Muscle layer of colon (tissue), 2 donors: ENCODE data around the gene EYA2.
A peak's percentile ranks its signal among the peaks of the same experiment; 100 is the strongest.

Source experiments
- H3K27ac ChIP-seq: one replicate; pipeline ENCODE4 v1.7.0; 2013; ENCODE audit warnings: low read depth, mild to moderate bottlenecking, low read length, moderate library complexity
- H3K27me3 ChIP-seq, 2 donors: one replicate each; pipeline ENCODE4 v1.7.0; 2013; ENCODE audit warnings: low read length in 2 of 2, mild to moderate bottlenecking in 2 of 2; ENCODE audit not compliant: insufficient read depth in 2 of 2, control insufficient read depth in 1 of 2
- H3K36me3 ChIP-seq: one replicate; pipeline ENCODE4 v1.7.0; 2013; ENCODE audit warnings: mild to moderate bottlenecking, low read length; ENCODE audit not compliant: insufficient read depth
- H3K4me1 ChIP-seq: one replicate; pipeline ENCODE4 v1.7.0; 2013; ENCODE audit warnings: mild to moderate bottlenecking, low read length; ENCODE audit not compliant: insufficient read depth
- H3K4me3 ChIP-seq, 2 donors: one replicate each; pipeline ENCODE4 v1.7.0; 2013; ENCODE audit warnings: low read length in 2 of 2, low read depth in 1 of 2, mild to moderate bottlenecking in 1 of 2, moderate library complexity in 1 of 2
- H3K9ac ChIP-seq: one replicate; pipeline ENCODE4 v1.7.0; 2013; ENCODE audit warnings: low read length
- H3K9me3 ChIP-seq: one replicate; pipeline ENCODE4 v1.7.0; 2013; ENCODE audit warnings: mild to moderate bottlenecking, low read length
- donor health status: abdominal sarcoma.
- donor health status: Adenocarcinoma of cecum.

Gene EYA2

GRCh38 chr20:47113362-47114109, 218.9 kb downstream of the EYA2 start:
- H3K36me3 ChIP-seq, result no peaks in the 10 kb centered on the region

DNA sequence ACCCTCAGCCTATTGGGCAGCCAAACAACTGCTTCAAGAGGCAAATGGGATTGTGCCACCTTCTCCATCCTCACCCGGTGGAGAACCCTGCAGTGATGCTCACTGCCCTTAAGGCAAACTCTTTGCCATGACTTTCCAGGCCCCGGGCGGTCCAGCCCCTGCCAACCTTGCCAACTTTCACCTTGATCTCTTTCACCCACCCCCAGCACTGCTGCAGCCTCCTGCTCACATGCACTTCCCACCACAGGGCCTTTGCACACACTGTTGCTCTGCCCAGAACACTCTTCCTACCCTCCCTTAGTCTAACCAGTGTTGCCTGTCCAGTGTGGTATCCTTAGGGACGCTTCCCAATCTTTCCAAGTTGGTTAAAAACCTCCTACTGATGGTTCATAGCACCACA, 221.1 kb downstream of the EYA2 start:
- H3K27me3 ChIP-seq, result no peaks in the 10 kb centered on the region
- no peaks in the 10 kb centered on the region for H3K36me3 ChIP-seq
- H3K9ac ChIP-seq, result no peak overlapping the region
- no peak overlapping the region for H3K27ac ChIP-seq
- H3K4me1 ChIP-seq, result peaks cover 16% of the 10 kb centered on the region
- no peaks in the 10 kb centered on the region for H3K9me3 ChIP-seq
- H3K4me3 ChIP-seq, result no peak overlapping the region

More at GRCh38 chr20:47113362-47114109, 218.9 kb downstream of the EYA2 start:
- H3K4me3 ChIP-seq, result no peak overlapping the region
- peaks cover 16% of the 10 kb centered on the region for H3K4me1 ChIP-seq
- H3K9me3 ChIP-seq, result no peaks in the 10 kb centered on the region
- no peak overlapping the region for H3K9ac ChIP-seq
- H3K27me3 ChIP-seq, result no peaks in the 10 kb centered on the region
- no peak overlapping the region for H3K27ac ChIP-seq

DNA sequence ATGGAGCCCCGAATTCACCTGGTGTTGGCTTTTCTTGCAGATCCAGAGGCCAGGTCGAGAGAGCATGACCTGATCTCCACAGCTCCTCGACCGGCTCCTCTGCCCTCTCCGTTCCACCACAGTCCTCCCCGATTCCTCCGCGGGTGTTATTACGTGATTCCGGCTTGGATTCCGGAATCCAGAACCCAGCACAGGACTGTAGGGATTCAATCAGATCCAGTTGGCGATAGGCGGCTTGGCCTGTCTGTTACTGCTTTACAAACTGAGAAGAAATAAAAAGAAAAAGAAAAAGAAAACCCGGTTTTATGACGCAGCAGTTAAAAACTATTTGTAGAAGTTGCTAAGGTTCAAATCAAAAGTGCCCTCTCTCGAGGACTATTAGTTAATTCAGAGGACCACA, 222.7 kb downstream of the EYA2 start:
- Histone ChIP-seq H3K4me1 (peaks cover 16% of the 10 kb centered on the region), H3K9me3 (no peaks in the 10 kb centered on the region), H3K9ac (no peak overlapping the region), H3K27me3 (no peaks in the 10 kb centered on the region), H3K4me3 (no peak overlapping the region), H3K27ac (no peak overlapping the region), H3K36me3 (no peaks in the 10 kb centered on the region)

GRCh38 chr20:47117773-47118172, 223.1 kb downstream of the EYA2 start:
- Histone ChIP-seq H3K9me3 (no peaks in the 10 kb centered on the region), H3K27ac (peak overlapping the region; percentile 32), H3K4me3 (no peak overlapping the region), H3K9ac (no peak overlapping the region), H3K36me3 (no peaks in the 10 kb centered on the region), H3K4me1 (peaks cover 16% of the 10 kb centered on the region), H3K27me3 (no peaks in the 10 kb centered on the region)

DNA sequence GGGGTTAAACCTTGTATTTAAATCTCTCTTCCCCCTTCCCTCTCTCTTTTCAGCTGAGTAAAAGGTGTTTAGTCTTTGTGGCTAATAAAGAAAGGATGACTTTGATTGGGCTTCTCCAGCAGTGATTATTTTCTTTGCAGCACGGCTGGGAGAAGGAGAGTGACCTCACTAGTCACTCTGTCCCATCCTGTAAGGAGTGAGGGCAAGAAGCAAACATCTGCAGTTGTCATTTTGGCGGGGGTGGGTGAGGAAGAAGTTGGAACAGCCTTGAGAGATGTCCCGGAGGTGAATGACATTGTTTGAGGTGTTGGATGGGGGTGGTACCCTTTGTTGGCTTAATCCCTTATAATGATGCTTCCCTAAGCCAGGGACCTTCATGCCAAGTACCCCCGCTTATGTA, 223.6 kb downstream of the EYA2 start:
- Histone ChIP-seq H3K36me3 (no peaks in the 10 kb centered on the region), H3K27ac (peak overlapping the region; percentile 32), H3K9me3 (no peaks in the 10 kb centered on the region), H3K4me3 (no peak overlapping the region), H3K9ac (no peak overlapping the region), H3K27me3 (no peaks in the 10 kb centered on the region), H3K4me1 (peaks cover 16% of the 10 kb centered on the region)

DNA sequence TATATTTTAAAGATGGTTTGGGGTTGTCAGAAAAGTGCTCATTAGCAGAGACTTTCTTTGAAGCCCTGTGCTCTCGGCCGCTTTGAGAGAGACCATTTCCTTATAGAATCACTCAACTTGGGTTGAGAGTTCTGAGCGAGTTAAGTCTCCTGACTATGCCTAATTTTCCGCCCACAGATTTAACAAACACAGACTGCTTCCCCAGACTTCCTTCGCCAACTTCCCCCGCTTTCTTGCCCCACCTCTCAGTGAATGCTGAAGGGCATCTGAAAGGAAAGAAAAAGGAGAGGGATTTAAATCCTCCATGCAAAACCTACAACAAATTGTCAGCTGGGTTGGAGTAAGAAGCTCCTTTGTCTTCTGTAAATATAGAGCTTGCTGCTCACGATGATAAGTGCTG, 224.0 kb downstream of the EYA2 start:
- Histone ChIP-seq H3K4me3 (no peak overlapping the region), H3K27me3 (no peaks in the 10 kb centered on the region), H3K9me3 (no peaks in the 10 kb centered on the region), H3K9ac (no peak overlapping the region), H3K36me3 (no peaks in the 10 kb centered on the region), H3K4me1 (peaks cover 16% of the 10 kb centered on the region), H3K27ac (no peak overlapping the region)

- no peak overlapping the region for H3K9ac ChIP-seq
- no peak overlapping the region for H3K4me3 ChIP-seq
- no peaks in the 10 kb centered on the region for H3K27me3 ChIP-seq
- no peak overlapping the region for H3K27ac ChIP-seq
- H3K4me1 ChIP-seq, result peaks cover 16% of the 10 kb centered on the region
- no peaks in the 10 kb centered on the region for H3K9me3 ChIP-seq
- H3K36me3 ChIP-seq, result no peaks in the 10 kb centered on the region
These were observed 225.8 kb downstream of the EYA2 start for GRCh38 chr20:47120346-47120936.

DNA sequence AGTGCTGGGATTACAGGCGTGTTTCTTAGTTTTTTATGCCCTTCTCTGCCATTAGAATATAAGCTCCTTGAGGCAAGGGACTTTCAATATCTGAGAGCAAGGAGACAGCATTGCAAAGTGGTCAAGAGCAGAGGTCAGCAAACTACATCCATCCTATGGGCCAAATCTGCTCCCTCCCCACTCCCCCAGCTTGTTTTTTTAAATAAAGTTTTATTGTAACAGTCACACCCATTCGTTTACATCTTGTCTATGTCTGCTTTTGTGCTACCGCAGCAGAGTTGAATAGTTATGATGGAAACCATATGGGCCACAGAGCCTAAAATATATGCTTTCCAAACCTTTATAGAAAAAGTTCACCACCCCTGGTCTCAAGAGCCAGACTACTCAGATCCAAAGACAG, 227.9 kb downstream of the EYA2 start:
- no peaks in the 10 kb centered on the region for H3K9me3 ChIP-seq
- H3K27ac ChIP-seq, result no peak overlapping the region
- H3K4me3 ChIP-seq, result no peak overlapping the region
- no peaks in the 10 kb centered on the region for H3K36me3 ChIP-seq
- H3K27me3 ChIP-seq, result no peaks in the 10 kb centered on the region
- H3K9ac ChIP-seq, result no peak overlapping the region
- peaks cover 14% of the 10 kb centered on the region for H3K4me1 ChIP-seq

DNA sequence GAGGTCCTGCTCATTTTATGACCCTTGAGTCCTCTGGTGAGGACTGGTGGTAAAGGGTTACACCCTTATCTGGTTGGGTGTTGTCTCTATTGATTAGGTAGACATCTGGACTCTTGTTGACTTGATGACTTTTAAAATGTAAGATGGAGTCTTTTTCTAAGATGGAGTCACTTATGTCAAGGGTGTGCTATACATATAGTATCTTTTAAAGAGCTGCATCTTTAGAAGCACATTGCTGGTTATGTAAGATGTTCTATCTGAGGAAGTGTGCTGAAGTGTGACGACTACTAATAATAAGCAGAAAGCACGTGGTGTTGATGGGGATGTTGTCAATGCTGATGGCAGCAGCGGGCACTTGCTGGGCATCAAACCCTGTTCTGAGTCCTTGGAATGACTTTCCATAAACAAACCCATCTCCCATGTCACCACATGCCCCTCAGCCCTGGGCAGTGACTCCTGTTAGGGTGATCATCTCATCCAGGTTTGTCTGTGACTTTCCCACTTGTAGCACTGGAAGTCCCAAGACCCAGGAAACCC, 229.6 kb downstream of the EYA2 start:
- Histone ChIP-seq H3K27me3 (no peaks in the 10 kb centered on the region), H3K4me3 (no peak overlapping the region), H3K27ac (no peak overlapping the region), H3K9ac (no peak overlapping the region), H3K9me3 (no peaks in the 10 kb centered on the region), H3K4me1 (peaks cover 6% of the 10 kb centered on the region), H3K36me3 (no peaks in the 10 kb centered on the region)

- no peak overlapping the region for H3K27ac ChIP-seq
These were observed 230.8 kb downstream of the EYA2 start for GRCh38 chr20:47125508-47125757.

DNA sequence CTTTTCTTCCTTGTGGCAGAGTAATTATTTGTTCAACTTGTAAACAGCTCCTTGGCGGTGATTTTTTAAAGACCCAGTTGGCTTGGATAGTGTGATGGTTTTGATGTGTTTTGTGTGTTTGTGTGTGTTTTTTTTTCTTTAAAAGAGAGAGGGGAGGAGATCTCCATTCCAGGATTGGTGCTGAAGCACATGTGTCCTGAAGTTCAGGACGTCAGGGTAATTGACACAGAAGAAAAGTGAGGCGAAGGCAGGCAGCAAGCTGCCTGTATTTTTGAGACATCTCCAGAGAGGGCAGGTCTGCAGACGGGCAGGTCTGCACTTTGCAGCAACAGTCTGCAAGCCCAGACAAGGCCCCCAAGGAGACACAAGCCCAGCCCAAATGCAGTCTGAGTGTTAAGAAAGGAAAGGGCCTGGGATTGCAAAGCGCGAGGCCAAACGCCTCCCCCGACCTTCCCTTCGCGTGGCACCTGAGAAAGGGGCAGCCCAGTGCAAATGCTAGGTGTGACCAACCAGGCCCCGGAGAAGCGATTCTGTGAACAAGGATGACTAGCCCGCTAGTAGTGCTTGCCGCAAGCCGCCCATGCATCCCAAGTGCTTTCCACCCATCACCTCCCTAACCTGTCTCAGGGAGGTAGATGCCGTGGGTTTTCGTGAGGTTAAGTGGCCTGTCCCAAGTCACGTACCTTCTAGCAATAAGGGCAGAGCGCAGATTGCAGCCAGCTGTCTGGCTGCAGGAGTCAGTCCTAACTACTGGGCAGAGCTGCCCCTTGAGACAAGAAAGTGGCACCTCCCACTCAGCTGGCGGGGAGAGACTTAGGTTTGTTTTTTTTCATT, 231.3 kb downstream of the EYA2 start:
- peaks cover 6% of the 10 kb centered on the region for H3K4me1 ChIP-seq
- no peak overlapping the region for H3K9ac ChIP-seq

More at GRCh38 chr20:47125508-47125757, 230.8 kb downstream of the EYA2 start:
- Histone ChIP-seq H3K9ac (no peak overlapping the region), H3K4me3 (no peak overlapping the region), H3K4me1 (peaks cover 6% of the 10 kb centered on the region), H3K27me3 (no peaks in the 10 kb centered on the region), H3K36me3 (no peaks in the 10 kb centered on the region), H3K9me3 (no peaks in the 10 kb centered on the region)

More for the DNA sequence above, 231.3 kb downstream of the EYA2 start:
- no peaks in the 10 kb centered on the region for H3K36me3 ChIP-seq
- no peak overlapping the region for H3K27ac ChIP-seq
- no peaks in the 10 kb centered on the region for H3K9me3 ChIP-seq
- H3K27me3 ChIP-seq, result no peaks in the 10 kb centered on the region
- H3K4me3 ChIP-seq, result no peak overlapping the region
